ENCODE data around the gene CHEK1. TPM values are rescaled to one million over a fixed set of nuclear protein-coding genes. Genes with fewer than 3 reads are reported as not detected.

CHEK1 gene
- total RNA-seq, 4 donors from 2014 or later = 0.42 to 0.56 TPM; not detected in 2

- no peaks in the 10 kb centered on the region for H3K27me3 ChIP-seq
- TF ChIP-seq CTCF (IDR thresholded peaks at IDR 0.05 in 4 of 5, conservative IDR thresholded peaks at IDR 0.05 in 1 of 5) (no peak), POLR2A (IDR thresholded peaks at IDR 0.05) (no peak)
- in situ Hi-C loops (cut with MboI; ENCODE audit: low sequenced_read_pairs in 4 of 4) = no loop called here
Measured at GRCh38 chr11:125667151-125667550, 42.2 kb downstream of the CHEK1 start.

GRCh38 chr11:125670172-125670571 is 45.2 kb downstream of the CHEK1 start:
- in situ Hi-C loops (cut with MboI; ENCODE audit: low sequenced_read_pairs in 4 of 4) = no loop called here
- DNase-seq = no peak
- intact Hi-C loops (cut with DNase I; ENCODE audit: low total_unique reads) = no loop called here
- Histone ChIP-seq H3K4me3 (no peak overlapping the region), H3K36me3 (no peaks in the 10 kb centered on the region), H3K27me3 (no peaks in the 10 kb centered on the region), H3K9me3 (no peaks in the 10 kb centered on the region), H3K4me1 (no peaks in the 10 kb centered on the region), H3K27ac (no peak overlapping the region)
- ATAC-seq = no peak
- no peak for TF ChIP-seq CTCF (IDR thresholded peaks at IDR 0.05 in 4 of 5, conservative IDR thresholded peaks at IDR 0.05 in 1 of 5)
- no peak for TF ChIP-seq POLR2A (IDR thresholded peaks at IDR 0.05)

More at GRCh38 chr11:125667151-125667550, 42.2 kb downstream of the CHEK1 start:
- Histone ChIP-seq H3K4me1 (no peaks in the 10 kb centered on the region), H3K4me3 (no peak overlapping the region), H3K9me3 (peaks cover 0 to 4% (median 0%) of the 10 kb centered on the region in 3 donors), H3K27ac (no peak overlapping the region), H3K36me3 (no peaks in the 10 kb centered on the region)
- ATAC-seq (no peak), DNase-seq (no peak)
- intact Hi-C loops (cut with DNase I; ENCODE audit: low total_unique reads) = no loop called here

- Histone ChIP-seq H3K27ac (no peak overlapping the region), H3K4me1 (no peaks in the 10 kb centered on the region), H3K9me3 (no peaks in the 10 kb centered on the region), H3K36me3 (no peaks in the 10 kb centered on the region), H3K4me3 (no peak overlapping the region), H3K27me3 (no peaks in the 10 kb centered on the region)
- DNase-seq (no peak), ATAC-seq (no peak)
- in situ Hi-C loops (cut with MboI; ENCODE audit: low sequenced_read_pairs in 4 of 4) = no loop called here
- intact Hi-C loops (cut with DNase I; ENCODE audit: low total_unique reads) = no loop called here
- TF ChIP-seq POLR2A (IDR thresholded peaks at IDR 0.05) (no peak), CTCF (IDR thresholded peaks at IDR 0.05 in 4 of 5, conservative IDR thresholded peaks at IDR 0.05 in 1 of 5) (no peak)
Measured at GRCh38 chr11:125671561-125671960, 46.6 kb downstream of the CHEK1 start.

GRCh38 chr11:125674210-125674609 is 49.2 kb downstream of the CHEK1 start:
- Histone ChIP-seq H3K4me3 (no peak overlapping the region), H3K9me3 (no peaks in the 10 kb centered on the region), H3K27ac (no peak overlapping the region), H3K36me3 (no peaks in the 10 kb centered on the region), H3K27me3 (no peaks in the 10 kb centered on the region), H3K4me1 (no peaks in the 10 kb centered on the region)
- in situ Hi-C loops (cut with MboI; ENCODE audit: low sequenced_read_pairs in 4 of 4) (no loop called here), intact Hi-C loops (cut with DNase I; ENCODE audit: low total_unique reads) (no loop called here)
- ATAC-seq (no peak), DNase-seq (no peak)
- no peak for TF ChIP-seq POLR2A (IDR thresholded peaks at IDR 0.05)
- TF ChIP-seq CTCF (IDR thresholded peaks at IDR 0.05 in 4 of 5, conservative IDR thresholded peaks at IDR 0.05 in 1 of 5) = no peak

GRCh38 chr11:125675196-125675595 is 50.2 kb downstream of the CHEK1 start:
- DNase-seq (no peak), ATAC-seq (no peak)
- H3K9me3 ChIP-seq = no peaks in the 10 kb centered on the region
- intact Hi-C loops (cut with DNase I; ENCODE audit: low total_unique reads) = no loop called here
- no peak overlapping the region for H3K27ac ChIP-seq
- H3K27me3 ChIP-seq = no peaks in the 10 kb centered on the region
- no peaks in the 10 kb centered on the region for H3K4me1 ChIP-seq
- no peaks in the 10 kb centered on the region for H3K36me3 ChIP-seq
- in situ Hi-C loops (cut with MboI; ENCODE audit: low sequenced_read_pairs in 4 of 4) = loop anchor here in 1 of 4 donors (25.0 kb wide), 1 partner anchor 138 kb away; no protein-coding TSS in a partner anchor
- H3K4me3 ChIP-seq = no peak overlapping the region
- no peak for TF ChIP-seq POLR2A (IDR thresholded peaks at IDR 0.05)
- no peak for TF ChIP-seq CTCF (IDR thresholded peaks at IDR 0.05 in 4 of 5, conservative IDR thresholded peaks at IDR 0.05 in 1 of 5)
